ENCODE measurements around the gene GFER.
A peak's percentile ranks its signal among the peaks of the same experiment; 100 is the strongest.
"Not testable (repeated sequence)": the region's sequence is repeated elsewhere in the genome, so short reads cannot be mapped to it uniquely, and the experiment has no call there.

GFER gene

DNA sequence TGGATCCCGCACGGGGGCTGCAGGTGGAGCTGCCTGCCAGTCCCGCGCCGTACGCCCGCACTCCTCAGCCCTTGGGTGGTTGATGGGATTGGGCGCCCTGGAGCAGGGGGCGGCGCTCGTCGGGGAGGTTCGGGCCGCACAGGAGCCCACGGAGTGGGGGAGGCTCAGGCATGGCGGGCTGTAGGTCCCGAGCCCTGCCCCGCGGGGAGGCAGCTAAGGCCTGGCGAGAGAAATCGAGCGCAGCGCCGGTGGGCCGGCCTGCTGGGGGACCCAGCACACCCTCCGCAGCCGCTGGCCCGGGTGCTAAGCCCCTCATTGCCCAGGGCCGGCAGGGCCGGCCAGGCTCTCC is 25.9 kb upstream of the GFER start:
- DNase-seq, result not testable (repeated sequence)

DNA sequence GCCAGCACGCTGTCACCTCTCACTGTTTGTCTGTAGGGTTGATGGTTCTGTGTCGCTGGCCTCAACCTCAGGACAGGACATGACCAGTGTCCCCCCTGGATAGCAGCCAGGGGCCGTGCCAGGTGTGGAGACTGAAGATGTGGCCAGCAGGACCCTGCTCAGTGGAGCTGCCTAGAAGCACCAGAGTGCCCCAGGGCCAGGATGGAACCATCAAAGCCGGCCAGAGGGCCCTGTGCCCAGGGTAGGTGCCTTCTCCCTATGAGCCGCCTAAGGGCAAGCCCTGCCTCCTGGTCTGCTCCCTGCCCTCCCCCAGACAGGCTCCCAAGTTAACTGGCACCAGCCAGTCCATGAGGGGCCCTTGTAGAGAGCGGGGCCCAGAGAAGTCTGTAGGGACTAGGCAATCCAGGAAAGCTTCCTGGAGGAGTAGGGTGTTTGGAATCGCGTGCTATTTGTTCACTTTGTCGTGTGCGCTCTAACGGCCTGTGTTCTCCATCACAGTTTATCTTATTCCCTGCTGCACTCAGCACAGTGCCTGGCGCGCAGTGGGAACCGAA is 25.2 kb upstream of the GFER start:
- DNase-seq, result no peak

GRCh38 chr16:1959269-1960039 is 24.5 kb upstream of the GFER start, which contains the start of gene NDUFB10:
Gene NDUFB10, plus strand, starts transcription at chr16:1959538. Its CDS starts 87 bp downstream, at chr16:1959625.
- peak; percentile 93 for DNase-seq

DNA sequence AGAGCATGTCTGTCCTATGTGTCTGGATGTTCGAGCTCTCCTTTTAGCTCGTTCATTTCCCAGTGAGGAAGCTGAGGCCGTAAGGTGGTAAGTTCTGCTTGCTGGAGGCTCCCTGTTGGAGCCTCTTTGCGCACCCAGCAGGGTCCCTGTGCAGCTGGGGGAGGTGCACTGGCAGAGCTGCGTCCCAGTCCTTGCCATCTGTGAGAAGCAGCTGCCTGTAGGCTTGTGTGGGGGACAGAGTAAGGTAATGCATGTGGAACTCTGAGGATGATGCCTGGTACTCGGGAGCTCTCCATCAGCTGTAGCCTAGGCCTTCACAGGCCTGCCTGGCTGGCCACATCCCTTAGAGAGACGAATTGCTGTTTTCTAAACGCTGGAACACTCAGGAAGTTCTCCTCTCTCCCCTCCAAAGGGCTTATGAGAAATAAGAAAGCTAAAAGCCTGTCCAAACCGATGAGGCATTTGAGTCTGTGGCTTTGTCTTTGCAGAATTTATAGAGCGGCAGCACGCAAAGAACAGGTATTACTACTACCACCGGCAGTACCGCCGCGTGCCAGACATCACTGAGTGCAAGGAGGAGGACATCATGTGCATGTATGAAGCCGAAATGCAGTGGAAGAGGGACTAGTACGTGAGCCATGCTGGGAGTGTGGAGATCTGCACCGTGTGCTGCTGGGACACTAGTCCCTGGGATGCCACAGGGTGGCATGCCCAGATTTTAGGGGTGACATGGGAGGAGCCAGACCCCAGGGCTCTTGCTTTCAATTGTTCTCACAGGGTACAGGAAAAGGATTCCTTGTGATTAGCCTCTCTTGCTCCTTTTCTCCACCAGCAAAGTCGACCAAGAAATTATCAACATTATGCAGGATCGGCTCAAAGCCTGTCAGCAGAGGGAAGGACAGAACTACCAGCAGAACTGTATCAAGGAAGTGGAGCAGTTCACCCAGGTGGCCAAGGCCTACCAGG is 23.0 kb upstream of the GFER start:
- no peak for DNase-seq

DNA sequence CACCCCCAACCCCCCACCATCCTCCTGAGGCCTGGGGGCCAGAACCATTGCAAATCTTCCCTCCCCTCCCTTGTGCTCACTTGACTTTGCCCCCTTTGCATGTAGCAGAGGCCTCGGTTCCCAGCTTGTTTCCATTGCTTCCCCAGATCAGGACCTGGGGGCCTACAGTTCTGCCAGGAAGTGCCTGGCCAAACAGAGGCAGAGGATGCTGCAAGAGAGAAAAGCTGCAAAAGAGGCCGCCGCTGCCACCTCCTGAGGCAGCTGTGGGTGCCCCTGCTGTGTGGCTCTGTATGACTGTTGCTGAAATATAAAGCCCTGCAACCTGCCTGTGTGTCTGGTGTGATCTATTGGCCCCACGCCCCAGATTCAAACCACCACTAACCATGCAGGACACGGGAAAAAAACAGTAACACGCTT is 22.3 kb upstream of the GFER start:
- no peak for DNase-seq

- not testable (repeated sequence) for DNase-seq
These were observed 21.5 kb upstream of the GFER start for GRCh38 chr16:1962161-1963153.

- no peak for DNase-seq
These were observed 20.0 kb upstream of the GFER start for GRCh38 chr16:1963806-1964505.

DNA sequence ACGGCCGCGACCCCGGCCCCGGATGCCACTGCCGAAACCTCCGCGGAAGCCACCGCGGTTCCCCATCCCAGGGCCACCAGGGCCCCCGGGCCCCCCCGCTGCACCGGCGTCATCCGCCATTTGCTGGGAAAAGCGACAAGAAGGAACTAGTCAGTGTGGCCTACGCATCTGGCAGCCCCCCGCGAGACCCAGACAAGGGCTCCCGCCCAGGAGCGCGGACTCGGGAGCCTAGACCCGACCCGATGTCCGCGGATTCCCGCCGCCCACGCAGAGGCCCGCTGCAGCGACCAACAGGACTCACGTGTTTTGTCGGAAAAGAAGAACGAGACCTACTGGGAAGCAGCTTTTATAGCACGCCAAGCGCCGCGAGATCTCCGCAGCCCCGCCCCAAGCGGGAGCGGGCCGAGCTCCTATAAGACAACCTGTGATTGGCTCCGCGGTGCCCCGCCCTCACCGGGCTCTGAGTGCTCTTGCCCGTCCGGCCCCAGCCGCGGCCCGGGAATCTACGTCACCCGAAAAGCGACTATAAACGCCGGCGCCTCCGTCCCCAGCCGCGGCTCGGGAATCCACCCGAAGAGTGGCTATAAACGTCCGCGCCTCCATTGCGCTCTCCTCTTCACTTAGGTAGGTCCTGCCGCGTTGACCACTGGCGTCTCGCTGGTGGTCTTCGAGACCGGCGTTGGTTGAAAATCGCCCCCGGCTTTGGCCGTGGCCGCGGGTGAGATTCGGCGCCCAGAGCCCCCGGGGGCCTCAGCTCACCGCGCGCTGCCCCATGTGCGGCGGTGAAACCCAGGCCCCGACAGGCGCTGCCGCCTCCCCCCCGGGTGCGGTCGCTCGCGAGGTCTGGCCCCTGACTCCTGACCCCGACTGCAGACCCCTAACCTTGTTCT is 19.2 kb upstream of the GFER start, which contains the start of gene RPS2:
TSS of gene RPS2 (minus strand) at position 321 of the 890 bp plus-strand sequence. CDS start at position 120, 201 bp downstream.
- DNase-seq, result peak; percentile 99

DNA sequence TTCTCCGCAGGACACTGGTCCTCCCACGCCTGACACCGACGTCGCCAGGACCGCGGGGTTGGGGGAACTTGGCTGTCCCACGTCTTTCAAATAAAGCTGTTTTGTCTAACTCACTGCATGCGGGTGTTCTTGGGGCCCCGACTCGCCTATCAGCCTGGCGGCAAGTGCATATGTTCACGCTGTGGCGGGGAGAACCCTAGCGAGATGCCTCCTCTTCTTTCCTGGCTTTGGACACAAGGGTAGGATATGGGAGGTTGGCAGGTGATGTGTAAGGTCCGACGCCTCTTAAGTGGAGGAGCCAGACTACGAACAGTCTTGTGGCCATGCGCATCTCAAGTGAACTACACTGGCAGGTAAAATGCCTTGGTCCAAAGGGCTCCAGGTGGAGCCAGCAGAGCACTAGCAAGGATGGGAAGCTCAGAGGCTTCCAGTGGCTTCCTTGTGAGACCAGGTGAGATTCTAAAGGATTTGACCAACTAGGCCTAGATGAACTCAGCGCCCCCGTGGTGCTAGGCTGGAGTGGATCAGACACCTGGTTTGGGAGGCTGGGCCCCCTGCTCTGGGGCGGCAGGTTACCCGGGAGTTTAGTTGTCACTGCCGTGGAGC is 18.5 kb upstream of the GFER start:
- peak; percentile 59 for DNase-seq

DNA sequence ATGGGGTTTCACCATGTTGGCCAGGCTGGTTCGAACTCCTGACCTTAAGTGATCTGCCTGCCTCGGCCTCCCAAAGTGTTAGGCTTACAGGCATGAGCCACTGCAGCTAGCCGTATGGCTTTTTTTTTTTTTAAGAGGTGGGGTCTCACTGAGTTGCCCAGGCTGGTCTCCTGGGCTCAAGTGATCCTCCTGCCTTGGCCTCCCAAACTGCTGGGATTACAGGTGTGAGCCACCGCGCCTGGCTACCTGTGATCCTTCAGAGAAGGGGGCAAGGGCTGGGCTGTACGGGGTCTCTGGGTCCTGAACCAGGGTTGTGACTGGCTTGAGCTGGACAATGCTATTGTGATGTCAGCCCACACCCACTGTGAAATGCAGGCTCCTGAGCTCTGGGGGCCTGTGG is 17.5 kb upstream of the GFER start, which contains the start of gene RNF151:
TSS of gene RNF151 (plus strand) at position 397 of the 400 bp plus-strand sequence. CDS start 26 bp downstream, outside the sequence.
- no peak for DNase-seq

GRCh38 chr16:1968146-1968953 is 15.6 kb upstream of the GFER start:
- no peak for DNase-seq

DNA sequence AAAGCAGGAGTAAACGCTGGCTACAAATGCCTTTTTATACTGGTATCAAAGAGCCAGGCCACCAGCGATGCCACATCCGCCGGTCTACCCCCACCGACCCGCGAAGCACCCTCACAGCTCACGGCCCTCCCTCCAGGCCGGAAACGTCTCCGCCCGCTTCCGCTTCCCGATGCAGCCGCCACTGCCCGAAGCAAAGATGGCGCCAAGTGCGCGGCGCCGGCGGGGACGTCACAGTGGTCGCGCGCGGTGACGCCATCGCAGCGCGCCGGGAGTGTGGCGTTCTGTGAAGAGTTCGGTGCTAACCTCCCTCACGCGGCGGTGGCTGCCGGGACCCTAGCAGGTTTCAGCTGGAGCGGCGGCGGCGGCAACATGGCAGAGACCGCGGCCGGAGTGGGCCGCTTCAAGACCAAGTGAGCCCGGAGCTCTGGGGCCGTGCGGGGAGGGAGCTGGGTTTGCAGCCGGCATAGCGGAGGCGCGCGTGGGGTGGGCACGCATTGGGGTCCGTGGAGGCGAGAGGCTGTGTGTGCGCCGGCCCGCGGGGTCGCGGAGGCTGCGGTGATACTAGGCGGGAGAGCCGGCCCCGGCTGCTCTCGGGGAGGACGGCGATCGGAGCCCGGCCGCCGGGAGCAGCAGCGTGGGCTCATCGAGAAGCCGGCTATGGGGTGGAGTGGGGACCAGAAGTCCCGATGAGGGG is 12.1 kb upstream of the GFER start, which contains the start of gene TBL3:
TSS of gene TBL3 (plus strand) at position 258 of the 694 bp plus-strand sequence. CDS start at position 370, 112 bp downstream.
- DNase-seq, result peak; percentile 99

DNA sequence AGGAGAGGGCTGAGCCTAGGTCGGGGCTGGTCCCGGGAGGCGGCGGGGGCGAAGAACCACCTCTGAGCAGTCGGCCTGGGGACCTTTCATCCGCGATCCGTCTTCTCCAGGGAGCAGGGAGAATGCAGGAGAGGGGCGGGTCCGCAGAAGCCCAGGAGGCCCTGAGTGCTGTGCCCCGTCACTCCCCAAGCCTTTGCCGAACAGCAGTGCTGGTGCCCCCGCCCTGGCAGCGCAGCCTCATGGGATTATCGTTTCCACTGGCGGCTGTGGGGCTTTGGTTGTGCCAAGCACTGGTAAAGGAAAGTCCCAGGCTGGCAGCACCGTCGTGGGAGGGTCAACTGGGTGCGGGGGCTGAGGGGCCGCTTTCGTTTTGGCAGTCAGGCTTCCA is 11.5 kb upstream of the GFER start:
- peak; percentile 42 for DNase-seq

DNA sequence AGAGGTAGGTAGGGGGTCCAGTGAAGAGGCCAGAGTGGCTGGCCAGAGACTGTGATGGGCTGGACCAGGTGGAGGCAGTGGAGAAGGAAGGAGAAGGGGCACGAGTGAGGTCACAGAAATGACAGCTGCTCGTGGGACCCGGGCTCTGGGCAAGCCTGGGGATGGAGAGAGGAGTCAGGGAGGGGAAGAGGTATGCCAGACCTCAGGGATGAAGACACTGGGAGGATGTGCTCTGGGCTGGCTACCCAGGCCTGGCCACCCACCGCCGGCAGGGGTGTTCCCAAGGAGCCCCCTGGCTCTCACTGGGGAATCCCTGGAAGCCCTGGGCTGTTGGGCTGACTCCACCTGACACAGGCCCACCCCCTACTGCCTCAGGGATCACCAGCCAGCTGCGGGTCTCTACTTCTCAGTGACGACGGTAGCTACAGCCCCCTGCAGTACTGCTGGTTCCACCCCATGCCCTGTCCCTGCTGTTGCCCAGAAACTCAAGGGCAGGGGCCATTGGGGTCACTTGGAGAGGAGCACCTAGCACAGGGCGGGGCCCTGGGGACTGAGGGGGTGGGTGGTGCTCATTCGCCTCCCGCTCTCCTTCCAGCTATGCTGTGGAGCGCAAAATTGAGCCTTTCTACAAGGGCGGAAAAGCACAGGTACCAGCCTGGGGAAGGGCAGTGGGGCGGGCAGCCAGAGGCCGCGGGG is 10.4 kb upstream of the GFER start:
- no peak for DNase-seq

- DNase-seq, result no peak
These were observed 9.6 kb upstream of the GFER start for GRCh38 chr16:1974157-1975070.
